ENCODE results near the gene TREML2.

Gene TREML2

DNA sequence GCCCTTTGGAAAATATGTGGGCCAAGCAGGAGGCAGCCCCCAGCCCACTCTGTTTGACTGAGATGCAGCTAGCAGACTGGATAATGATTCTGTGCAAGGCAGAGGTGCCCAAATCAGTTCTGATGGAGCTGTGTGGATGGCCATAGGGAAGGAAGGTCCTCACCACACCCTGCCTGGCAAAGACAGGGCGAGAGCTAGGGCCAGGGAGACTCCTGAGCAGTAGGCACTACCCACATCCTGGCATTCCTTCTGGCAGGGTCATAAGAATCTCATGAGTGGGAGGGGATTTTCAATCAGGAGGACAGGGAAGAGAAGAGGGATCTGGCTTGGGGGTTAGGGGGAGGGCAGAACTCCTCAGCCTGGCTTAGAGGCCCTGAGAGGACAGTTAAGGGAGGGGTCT lies 19.4 kb downstream of the TREML2 start:
- Histone ChIP-seq H3K4me3 (ENCODE audit: insufficient read depth, low read depth, low read length, poor library complexity, severe bottlenecking) (no peak overlapping the region), H3K36me3 (ENCODE audit: control insufficient read depth, insufficient read depth, low read length) (no peaks in the 10 kb centered on the region), H3K27me3 (replicated peaks; ENCODE audit: control insufficient read depth, insufficient read depth, low read length, poor library complexity, severe bottlenecking) (no peaks in the 10 kb centered on the region), H3K9me3 (ENCODE audit: control insufficient read depth, low read length) (no peaks in the 10 kb centered on the region), H3K4me1 (ENCODE audit: control insufficient read depth, insufficient read depth, low read length, poor library complexity, severe bottlenecking) (no peaks in the 10 kb centered on the region), H3K27ac (ENCODE audit: insufficient read depth, low read length, poor library complexity, severe bottlenecking) (no peak overlapping the region)
- no peak for DNase-seq

DNA sequence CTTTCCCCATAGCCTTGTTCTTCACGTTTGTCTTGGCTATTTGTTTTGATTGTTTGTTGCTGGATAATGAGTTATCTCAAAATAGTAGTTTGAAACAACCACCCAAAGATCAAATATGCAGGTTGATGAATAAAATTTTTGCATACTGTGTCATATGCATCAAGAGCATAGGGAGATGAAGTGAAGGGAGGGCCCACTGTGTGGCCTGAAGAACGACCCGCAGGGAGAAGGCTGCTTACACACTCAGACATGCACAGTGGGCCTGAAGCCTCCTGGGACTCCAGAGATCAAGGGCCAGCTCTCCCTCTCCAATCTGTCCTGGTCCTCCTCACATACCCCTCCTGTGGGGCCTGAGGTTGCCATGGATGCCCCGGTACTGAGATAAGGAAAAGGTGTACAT lies 21.8 kb downstream of the TREML2 start:
- Histone ChIP-seq H3K9me3 (ENCODE audit: control insufficient read depth, low read length) (no peaks in the 10 kb centered on the region), H3K4me3 (ENCODE audit: insufficient read depth, low read depth, low read length, poor library complexity, severe bottlenecking) (no peak overlapping the region), H3K27me3 (replicated peaks; ENCODE audit: control insufficient read depth, insufficient read depth, low read length, poor library complexity, severe bottlenecking) (no peaks in the 10 kb centered on the region), H3K36me3 (ENCODE audit: control insufficient read depth, insufficient read depth, low read length) (no peaks in the 10 kb centered on the region), H3K4me1 (ENCODE audit: control insufficient read depth, insufficient read depth, low read length, poor library complexity, severe bottlenecking) (no peaks in the 10 kb centered on the region), H3K27ac (ENCODE audit: insufficient read depth, low read length, poor library complexity, severe bottlenecking) (no peak overlapping the region)
- no peak for DNase-seq

DNA sequence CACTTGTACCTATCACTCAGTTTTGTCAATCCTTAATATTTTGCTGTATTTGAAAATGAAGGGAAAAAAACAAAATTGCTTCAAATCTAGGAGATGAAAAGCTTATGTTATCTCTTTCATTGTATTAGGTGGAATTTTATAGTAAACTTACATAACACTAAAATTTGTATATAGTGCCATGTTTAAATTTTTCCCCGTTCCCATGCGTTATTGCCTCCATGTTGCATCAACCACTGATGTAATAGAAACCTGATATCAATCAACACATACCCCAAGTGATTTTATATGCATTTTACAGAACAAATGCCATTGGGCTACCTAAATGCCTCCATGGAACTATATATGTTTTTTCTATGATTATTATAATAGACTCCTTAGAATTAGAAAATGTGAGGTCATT lies 23.3 kb downstream of the TREML2 start:
- Histone ChIP-seq H3K4me1 (ENCODE audit: control insufficient read depth, insufficient read depth, low read length, poor library complexity, severe bottlenecking) (no peaks in the 10 kb centered on the region), H3K36me3 (ENCODE audit: control insufficient read depth, insufficient read depth, low read length) (no peaks in the 10 kb centered on the region), H3K27ac (ENCODE audit: insufficient read depth, low read length, poor library complexity, severe bottlenecking) (no peak overlapping the region), H3K4me3 (ENCODE audit: insufficient read depth, low read depth, low read length, poor library complexity, severe bottlenecking) (no peak overlapping the region), H3K9me3 (ENCODE audit: control insufficient read depth, low read length) (no peaks in the 10 kb centered on the region), H3K27me3 (replicated peaks; ENCODE audit: control insufficient read depth, insufficient read depth, low read length, poor library complexity, severe bottlenecking) (no peaks in the 10 kb centered on the region)
- DNase-seq, result no peak

DNA sequence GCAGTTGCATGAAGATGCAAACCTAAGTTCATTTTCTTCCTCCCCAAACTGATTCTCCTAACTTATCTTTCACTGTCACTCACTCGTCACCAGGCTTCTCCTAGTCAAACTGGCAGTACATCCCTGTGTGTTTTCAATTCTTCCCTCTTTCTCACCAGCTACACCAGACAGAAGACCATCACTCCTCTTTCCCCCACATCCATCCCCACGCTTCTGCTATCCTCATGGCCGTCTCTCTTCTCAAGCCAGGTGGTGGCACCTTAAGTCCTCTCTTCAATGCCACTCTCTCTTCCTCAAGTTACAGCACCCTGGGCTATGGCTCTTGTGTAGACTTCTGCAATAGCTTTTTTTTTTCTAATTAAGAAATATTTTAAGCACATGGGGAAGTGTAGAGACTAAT lies 23.7 kb downstream of the TREML2 start:
- Histone ChIP-seq H3K27me3 (replicated peaks; ENCODE audit: control insufficient read depth, insufficient read depth, low read length, poor library complexity, severe bottlenecking) (no peaks in the 10 kb centered on the region), H3K4me3 (ENCODE audit: insufficient read depth, low read depth, low read length, poor library complexity, severe bottlenecking) (no peak overlapping the region), H3K4me1 (ENCODE audit: control insufficient read depth, insufficient read depth, low read length, poor library complexity, severe bottlenecking) (no peaks in the 10 kb centered on the region), H3K9me3 (ENCODE audit: control insufficient read depth, low read length) (no peaks in the 10 kb centered on the region), H3K27ac (ENCODE audit: insufficient read depth, low read length, poor library complexity, severe bottlenecking) (no peak overlapping the region), H3K36me3 (ENCODE audit: control insufficient read depth, insufficient read depth, low read length) (no peaks in the 10 kb centered on the region)
- DNase-seq, result no peak

DNA sequence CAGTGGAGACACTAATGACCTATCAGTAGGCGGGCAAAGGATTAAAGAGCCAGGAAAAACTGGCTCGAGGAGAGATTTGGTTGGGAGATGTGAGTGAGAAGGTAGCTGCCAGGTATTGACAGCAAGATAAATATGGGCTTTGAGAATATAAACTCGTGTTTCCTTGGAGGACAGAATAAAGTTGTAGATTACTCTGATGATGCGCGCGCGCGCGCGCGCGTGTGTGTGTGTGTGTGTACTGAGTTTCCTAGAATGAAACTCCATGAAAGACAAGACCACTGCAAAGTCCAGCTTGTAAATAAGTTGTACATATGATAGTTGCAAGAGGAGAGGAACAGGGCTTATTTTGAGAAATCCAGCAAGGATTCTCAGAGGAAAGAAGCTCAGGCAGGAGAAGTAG lies 24.8 kb downstream of the TREML2 start:
- H3K27me3 ChIP-seq (replicated peaks; ENCODE audit: control insufficient read depth, insufficient read depth, low read length, poor library complexity, severe bottlenecking), result no peaks in the 10 kb centered on the region
- no peak overlapping the region for H3K4me3 ChIP-seq (ENCODE audit: insufficient read depth, low read depth, low read length, poor library complexity, severe bottlenecking)
- H3K36me3 ChIP-seq (ENCODE audit: control insufficient read depth, insufficient read depth, low read length), result no peaks in the 10 kb centered on the region
- no peaks in the 10 kb centered on the region for H3K4me1 ChIP-seq (ENCODE audit: control insufficient read depth, insufficient read depth, low read length, poor library complexity, severe bottlenecking)
- H3K27ac ChIP-seq (ENCODE audit: insufficient read depth, low read length, poor library complexity, severe bottlenecking), result no peak overlapping the region
- H3K9me3 ChIP-seq (ENCODE audit: control insufficient read depth, low read length), result no peaks in the 10 kb centered on the region
- DNase-seq, result no peak

DNA sequence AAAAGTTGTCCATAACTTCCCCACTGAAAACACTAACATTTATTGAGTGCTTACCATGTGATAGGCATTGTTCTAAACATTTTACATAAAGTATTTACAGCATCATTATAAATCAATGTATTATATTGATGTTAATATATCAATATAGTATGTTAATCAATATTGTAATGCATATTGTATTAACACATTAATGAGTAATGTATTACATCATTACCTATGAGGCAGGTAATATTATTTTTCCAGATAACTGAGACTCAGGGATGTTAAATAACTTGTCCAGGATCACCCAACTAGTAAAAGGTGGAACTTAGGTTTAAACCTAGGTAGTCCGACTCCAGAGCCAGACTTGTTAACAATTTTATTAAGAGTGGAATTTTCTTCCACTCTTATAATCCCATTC lies 25.9 kb downstream of the TREML2 start:
- Histone ChIP-seq H3K27me3 (replicated peaks; ENCODE audit: control insufficient read depth, insufficient read depth, low read length, poor library complexity, severe bottlenecking) (no peaks in the 10 kb centered on the region), H3K9me3 (ENCODE audit: control insufficient read depth, low read length) (no peaks in the 10 kb centered on the region), H3K4me1 (ENCODE audit: control insufficient read depth, insufficient read depth, low read length, poor library complexity, severe bottlenecking) (no peaks in the 10 kb centered on the region), H3K27ac (ENCODE audit: insufficient read depth, low read length, poor library complexity, severe bottlenecking) (no peak overlapping the region), H3K36me3 (ENCODE audit: control insufficient read depth, insufficient read depth, low read length) (no peaks in the 10 kb centered on the region), H3K4me3 (ENCODE audit: insufficient read depth, low read depth, low read length, poor library complexity, severe bottlenecking) (no peak overlapping the region)
- DNase-seq, result no peak

DNA sequence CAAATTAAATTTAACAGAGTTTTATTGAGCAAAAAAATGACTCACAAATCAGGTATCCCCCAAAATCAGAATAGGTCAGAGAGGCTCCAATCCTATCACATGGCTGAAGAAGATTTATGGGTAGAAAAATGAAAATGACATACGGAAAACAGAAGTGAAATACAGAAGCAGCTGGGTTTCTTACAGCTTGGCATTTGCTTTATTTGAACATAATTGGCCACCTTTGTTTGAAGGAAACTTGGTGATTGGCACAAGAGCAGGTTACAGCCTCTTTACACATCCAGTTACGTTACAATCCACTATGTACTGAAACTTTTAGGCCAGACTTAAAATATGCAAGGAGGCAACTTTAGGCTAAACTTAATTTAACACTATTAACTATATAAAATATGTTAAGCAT lies 26.3 kb downstream of the TREML2 start:
- no peak overlapping the region for H3K4me3 ChIP-seq (ENCODE audit: insufficient read depth, low read depth, low read length, poor library complexity, severe bottlenecking)
- H3K9me3 ChIP-seq (ENCODE audit: control insufficient read depth, low read length), result no peaks in the 10 kb centered on the region
- H3K27ac ChIP-seq (ENCODE audit: insufficient read depth, low read length, poor library complexity, severe bottlenecking), result no peak overlapping the region
- no peak for DNase-seq
- H3K4me1 ChIP-seq (ENCODE audit: control insufficient read depth, insufficient read depth, low read length, poor library complexity, severe bottlenecking), result no peaks in the 10 kb centered on the region
- H3K36me3 ChIP-seq (ENCODE audit: control insufficient read depth, insufficient read depth, low read length), result no peaks in the 10 kb centered on the region
- H3K27me3 ChIP-seq (replicated peaks; ENCODE audit: control insufficient read depth, insufficient read depth, low read length, poor library complexity, severe bottlenecking), result no peaks in the 10 kb centered on the region

DNA sequence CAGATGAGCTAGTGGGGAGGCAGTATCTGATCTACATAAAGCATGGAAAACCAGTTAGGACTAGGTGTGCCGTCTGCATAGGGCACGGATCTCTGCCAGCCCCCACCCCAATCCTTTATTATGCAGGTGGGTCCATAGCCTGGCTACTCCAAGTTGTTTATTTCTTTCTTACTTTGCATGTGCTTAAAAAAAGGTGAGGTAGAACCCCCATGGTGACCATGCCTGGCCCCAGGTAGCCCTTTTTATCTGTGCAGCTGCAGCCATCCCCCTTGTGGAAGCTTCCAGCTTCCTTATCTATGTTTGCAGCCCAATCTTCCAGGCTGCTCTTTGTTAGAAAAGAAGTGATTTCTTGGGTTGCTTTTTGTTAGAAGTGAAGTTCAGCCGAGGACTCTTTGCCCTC lies 29.0 kb downstream of the TREML2 start:
- Histone ChIP-seq H3K9me3 (ENCODE audit: control insufficient read depth, low read length) (no peaks in the 10 kb centered on the region), H3K36me3 (ENCODE audit: control insufficient read depth, insufficient read depth, low read length) (no peaks in the 10 kb centered on the region), H3K4me3 (ENCODE audit: insufficient read depth, low read depth, low read length, poor library complexity, severe bottlenecking) (no peak overlapping the region), H3K4me1 (ENCODE audit: control insufficient read depth, insufficient read depth, low read length, poor library complexity, severe bottlenecking) (no peaks in the 10 kb centered on the region), H3K27ac (ENCODE audit: insufficient read depth, low read length, poor library complexity, severe bottlenecking) (no peak overlapping the region), H3K27me3 (replicated peaks; ENCODE audit: control insufficient read depth, insufficient read depth, low read length, poor library complexity, severe bottlenecking) (no peaks in the 10 kb centered on the region)
- no peak for DNase-seq

DNA sequence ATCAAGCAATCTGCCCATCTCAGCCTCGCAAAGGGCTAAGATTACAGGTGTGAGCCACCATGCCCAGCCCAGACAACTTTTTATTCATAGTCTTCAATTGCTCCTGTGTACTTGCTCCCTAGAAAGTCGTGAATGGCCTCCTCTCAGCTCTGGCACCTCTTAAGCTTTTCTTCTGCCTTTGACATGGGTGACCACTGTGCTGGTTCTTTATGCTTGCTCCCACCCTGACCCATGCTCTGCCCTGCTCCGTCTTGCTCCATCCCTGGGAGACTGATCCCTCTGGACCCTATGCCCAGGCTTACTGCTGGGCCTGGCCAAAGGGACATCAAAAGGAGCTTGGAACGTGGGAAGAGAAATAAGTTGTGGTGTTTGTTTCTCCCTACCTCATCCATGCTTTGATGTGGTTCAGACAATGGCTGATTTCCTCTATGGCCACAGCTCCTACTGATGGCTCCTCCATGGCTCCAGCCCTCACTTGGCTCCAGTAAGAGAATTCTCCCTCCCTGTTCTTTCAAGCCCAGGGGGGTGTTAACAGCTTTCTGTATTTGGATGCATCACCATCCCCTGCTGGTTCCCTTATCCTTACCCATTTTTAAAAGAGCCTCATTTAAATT lies 30.3 kb downstream of the TREML2 start:
- Histone ChIP-seq H3K36me3 (ENCODE audit: control insufficient read depth, insufficient read depth, low read length) (no peaks in the 10 kb centered on the region), H3K4me1 (ENCODE audit: control insufficient read depth, insufficient read depth, low read length, poor library complexity, severe bottlenecking) (no peaks in the 10 kb centered on the region)
- DNase-seq, result no peak

DNA sequence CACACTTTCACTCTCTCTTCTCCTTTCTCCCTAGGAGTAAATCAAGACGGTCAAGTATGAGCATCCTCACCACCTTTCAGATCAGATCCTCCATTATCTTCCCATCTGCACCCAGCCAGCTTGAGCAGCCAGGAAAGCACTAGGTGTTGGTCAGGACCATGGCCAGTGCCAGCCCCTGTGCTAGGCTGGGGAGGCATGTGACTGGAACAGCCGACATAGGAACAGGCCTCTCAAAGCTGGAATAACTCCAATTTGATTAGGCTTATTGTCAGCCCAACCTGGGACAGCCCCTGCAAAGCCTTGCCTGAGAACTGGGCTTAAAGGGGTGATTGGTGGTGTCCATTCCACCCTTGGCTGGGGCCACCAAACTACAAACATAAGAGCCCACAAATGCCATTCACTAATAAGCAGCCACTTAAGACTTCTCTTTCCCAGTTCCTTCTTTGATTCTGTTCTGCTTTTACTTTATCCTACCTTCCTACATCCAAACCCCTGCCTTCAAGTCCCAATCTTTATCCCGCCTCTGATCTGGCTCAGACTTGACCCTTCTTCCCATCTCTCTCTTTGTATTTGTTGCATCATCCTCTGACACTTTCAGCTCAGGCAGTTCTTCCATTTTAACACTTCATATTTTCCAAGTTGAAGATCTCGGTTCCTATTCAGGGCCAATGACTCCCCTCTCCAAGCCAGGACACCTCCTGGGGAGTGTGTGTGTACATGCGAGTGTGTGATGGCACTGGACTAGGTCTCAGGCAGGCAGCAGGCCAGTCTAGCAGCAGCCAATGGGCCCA lies 33.6 kb downstream of the TREML2 start:
- no peak for DNase-seq
- no peaks in the 10 kb centered on the region for H3K27me3 ChIP-seq (replicated peaks; ENCODE audit: control insufficient read depth, insufficient read depth, low read length, poor library complexity, severe bottlenecking)
- H3K4me3 ChIP-seq (ENCODE audit: insufficient read depth, low read depth, low read length, poor library complexity, severe bottlenecking), result no peak overlapping the region
- no peaks in the 10 kb centered on the region for H3K36me3 ChIP-seq (ENCODE audit: control insufficient read depth, insufficient read depth, low read length)
- H3K27ac ChIP-seq (ENCODE audit: insufficient read depth, low read length, poor library complexity, severe bottlenecking), result no peak overlapping the region
- H3K4me1 ChIP-seq (ENCODE audit: control insufficient read depth, insufficient read depth, low read length, poor library complexity, severe bottlenecking), result no peaks in the 10 kb centered on the region
- no peaks in the 10 kb centered on the region for H3K9me3 ChIP-seq (ENCODE audit: control insufficient read depth, low read length)

More for the DNA sequence above, 30.3 kb downstream of the TREML2 start:
- no peaks in the 10 kb centered on the region for H3K9me3 ChIP-seq (ENCODE audit: control insufficient read depth, low read length)
- H3K4me3 ChIP-seq (ENCODE audit: insufficient read depth, low read depth, low read length, poor library complexity, severe bottlenecking), result no peak overlapping the region
- H3K27me3 ChIP-seq (replicated peaks; ENCODE audit: control insufficient read depth, insufficient read depth, low read length, poor library complexity, severe bottlenecking), result no peaks in the 10 kb centered on the region
- no peak overlapping the region for H3K27ac ChIP-seq (ENCODE audit: insufficient read depth, low read length, poor library complexity, severe bottlenecking)
